HG03066 (cell line): ENCODE results near the gene KDM1B.
"Not testable (repeated sequence)": the region's sequence is repeated elsewhere in the genome, so short reads cannot be mapped to it uniquely, and the experiment has no call there.

Source experiments
- ATAC-seq: cut with Tn5 transposase; IDR thresholded peaks from one replicate; pipeline ENCODE4 v1.9.1; 2021; ENCODE audit warnings: low read depth; ENCODE audit not compliant: unreplicated experiment

Gene KDM1B

DNA sequence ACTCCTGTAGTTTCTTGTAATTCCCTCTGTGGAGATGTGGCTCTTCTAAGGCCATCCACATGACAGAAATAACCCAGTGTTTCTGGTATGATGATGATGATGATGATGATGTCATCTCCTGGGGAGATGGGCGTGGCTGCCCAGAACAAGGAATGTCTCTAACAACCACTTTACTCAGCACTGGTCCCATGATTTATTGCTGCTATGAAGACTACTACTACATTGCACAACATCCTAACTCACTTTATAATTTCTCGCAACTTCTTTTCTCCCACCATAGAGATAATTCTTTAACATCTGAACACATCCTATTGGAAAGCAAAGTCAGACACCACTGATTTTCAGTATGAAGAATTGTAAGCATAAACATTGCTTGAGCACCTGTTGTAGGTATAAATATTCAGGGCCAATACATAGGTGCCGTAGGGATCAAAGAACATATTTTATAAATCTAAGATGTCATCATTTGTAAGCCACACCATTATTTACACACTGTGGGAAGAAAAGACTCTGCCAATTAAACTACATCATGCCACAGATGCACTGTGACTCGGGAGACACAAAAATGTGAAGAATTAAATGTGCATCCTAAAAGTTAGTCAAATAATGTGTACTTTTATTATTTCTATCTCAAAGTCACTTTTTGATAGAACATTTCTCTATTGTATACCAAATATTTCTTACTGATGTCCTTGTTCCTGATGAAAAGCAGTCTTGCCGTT, 6.8 kb upstream of the KDM1B start:
- no peak for ATAC-seq

GRCh38 chr6:18151391-18151790, 3.8 kb upstream of the KDM1B start:
- ATAC-seq = not testable (repeated sequence)

DNA sequence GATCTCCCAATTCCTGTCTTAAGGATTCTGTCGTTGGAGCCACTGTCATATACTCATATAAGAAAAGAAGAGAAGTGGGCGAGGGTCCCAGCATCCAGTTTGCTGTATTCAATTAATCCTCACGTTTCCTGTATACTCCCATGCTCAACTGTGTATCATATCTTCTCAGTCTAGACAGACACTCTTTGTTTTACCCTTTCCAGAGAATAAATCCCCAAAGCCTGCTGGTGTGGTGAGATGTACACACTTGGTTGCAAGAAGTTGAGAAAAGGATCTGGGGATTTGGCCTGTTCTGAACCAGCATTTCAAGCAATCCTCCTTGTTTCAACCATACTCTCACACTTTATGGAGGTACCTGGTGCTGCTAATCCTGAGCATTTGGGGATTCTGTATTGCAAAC, 3.4 kb upstream of the KDM1B start:
- no peak for ATAC-seq

GRCh38 chr6:18153311-18153703, 1.9 kb upstream of the KDM1B start:
- ATAC-seq = no peak

- peak; percentile 58 for ATAC-seq
Measured at GRCh38 chr6:18154507-18155149, 594 bp upstream of the KDM1B start, which contains the start of gene TPMT. TPMT (minus strand) TSS chr6:18155077; CDS start chr6:18149127, 5,950 bp downstream.

DNA sequence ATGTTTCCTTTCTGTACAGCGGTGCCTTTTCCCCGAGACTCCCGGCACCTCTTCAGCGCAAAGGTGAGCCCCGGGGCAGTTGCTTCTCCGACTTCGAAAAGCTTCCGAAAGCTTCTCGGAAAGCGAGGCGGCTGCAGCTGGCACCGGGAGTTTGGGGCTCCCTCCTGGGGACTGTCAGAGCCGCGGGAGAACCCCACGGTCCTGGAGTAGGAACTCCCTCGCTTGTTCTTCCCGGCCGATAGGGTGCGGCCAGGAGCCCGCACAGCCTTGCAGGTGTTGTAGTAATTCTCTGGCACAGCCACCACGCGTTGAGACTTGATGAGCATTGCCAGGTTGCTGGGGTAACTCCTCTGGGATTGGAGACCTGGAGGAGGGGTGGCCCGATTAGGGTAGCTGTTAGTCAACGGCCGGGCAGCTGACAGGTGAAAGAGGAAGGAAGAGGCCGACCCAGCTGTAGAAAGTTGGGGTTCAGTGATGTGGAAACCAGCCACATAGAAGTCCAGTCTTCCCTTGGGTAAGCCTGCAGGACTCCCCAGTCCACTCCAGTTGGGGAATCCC, 721 bp downstream of the KDM1B start:
- peak; percentile 37 for ATAC-seq

GRCh38 chr6:18160911-18161310, 5.7 kb downstream of the KDM1B start:
- no peak for ATAC-seq

DNA sequence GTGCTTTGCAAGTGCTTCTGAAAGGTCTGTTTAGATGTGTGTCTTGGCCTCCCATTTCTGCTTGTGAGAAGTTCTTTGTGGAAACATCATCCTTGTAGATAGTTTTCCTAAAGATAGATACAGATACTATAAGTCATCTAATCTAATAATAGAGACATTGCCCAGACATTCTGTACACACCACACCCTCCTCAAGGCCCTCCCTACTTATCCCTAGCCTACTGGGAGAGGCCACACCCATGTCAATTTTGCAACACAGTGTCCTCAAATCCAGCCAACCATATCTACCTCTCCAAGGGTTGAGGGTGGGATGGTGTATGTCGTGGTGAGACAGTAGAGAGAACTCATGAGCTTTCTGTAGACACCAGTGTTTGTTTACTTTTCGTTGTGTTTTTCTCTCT, 6.2 kb downstream of the KDM1B start:
- no peak for ATAC-seq

DNA sequence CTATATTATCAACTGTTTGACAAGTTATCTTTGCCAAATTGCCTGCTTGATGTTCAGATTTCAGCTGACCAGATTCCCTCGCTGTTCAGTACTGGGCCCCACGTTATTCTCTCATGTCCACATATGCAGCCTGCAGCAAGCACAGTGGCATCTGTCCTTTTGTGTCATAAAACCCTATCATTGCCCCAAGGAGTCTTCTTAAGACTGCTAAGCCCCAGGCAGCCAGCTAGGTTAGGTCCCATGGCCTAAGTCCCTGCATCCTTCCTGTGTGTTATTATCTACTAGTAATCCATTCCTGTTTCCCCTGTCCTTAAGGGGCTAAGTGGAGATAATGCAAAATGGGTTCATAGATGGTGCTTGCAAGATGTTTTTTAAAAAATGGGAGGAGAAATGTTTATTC, 7.2 kb downstream of the KDM1B start:
- no peak for ATAC-seq

GRCh38 chr6:18165751-18166150, 10.5 kb downstream of the KDM1B start:
- no peak for ATAC-seq

DNA sequence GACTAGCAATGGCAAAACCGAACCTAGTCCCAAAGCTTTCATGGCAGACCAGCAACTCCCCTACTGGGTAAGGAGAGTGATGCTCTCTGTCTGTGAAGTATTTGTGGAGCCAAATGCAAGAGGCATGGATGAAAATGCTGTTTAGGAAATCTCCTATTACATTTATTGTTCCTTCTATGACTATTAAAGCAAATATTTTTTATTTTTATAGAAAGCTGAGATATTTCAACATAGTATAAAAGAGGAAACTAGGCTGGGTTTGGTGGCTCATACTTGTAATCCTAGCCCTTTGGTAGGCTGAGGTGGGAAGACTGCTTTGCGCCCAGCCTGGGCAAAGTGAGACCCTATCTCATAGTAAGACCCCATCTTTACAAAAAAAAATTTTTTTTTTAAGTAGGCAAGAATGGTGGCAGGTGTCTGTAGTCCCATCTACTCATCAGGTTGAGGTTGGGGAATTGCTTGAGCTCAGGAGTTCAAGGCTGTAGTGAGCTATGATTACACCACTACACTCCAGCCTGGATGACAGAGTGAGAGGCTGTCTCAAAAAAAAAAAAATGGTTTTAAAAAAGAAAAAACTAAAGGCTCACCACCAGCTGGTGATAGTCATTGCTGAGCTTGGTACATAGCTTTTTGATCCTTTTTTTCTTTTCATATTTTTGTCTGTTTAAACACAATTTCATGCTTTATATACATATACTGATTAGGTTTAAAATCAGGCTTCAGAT, 11.3 kb downstream of the KDM1B start:
- ATAC-seq = no peak

- no peak for ATAC-seq
Measured at GRCh38 chr6:18168264-18168663, 13.0 kb downstream of the KDM1B start.

DNA sequence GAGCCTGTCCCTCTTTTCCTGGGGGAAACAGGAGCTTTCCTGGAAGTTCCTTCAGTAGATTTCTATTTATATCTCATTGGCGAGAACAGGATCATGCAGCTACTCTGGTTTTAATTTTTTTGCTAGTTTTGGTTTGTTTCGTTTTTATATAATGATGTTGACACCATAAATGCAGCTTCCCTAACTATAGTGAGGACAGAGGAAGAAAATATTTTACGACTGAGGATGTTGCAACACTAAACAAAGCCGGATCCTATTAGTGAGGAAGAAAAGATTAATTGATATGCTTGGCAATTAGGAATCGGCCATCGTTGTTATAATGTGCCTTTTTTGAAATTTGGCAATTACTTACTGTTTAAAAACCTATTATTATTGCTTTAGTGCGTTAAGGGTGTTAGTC, 16.6 kb downstream of the KDM1B start:
- no peak for ATAC-seq

GRCh38 chr6:18176198-18176597, 21.0 kb downstream of the KDM1B start:
- not testable (repeated sequence) for ATAC-seq

- ATAC-seq = no peak
Measured at GRCh38 chr6:18177286-18177965, 22.2 kb downstream of the KDM1B start.

DNA sequence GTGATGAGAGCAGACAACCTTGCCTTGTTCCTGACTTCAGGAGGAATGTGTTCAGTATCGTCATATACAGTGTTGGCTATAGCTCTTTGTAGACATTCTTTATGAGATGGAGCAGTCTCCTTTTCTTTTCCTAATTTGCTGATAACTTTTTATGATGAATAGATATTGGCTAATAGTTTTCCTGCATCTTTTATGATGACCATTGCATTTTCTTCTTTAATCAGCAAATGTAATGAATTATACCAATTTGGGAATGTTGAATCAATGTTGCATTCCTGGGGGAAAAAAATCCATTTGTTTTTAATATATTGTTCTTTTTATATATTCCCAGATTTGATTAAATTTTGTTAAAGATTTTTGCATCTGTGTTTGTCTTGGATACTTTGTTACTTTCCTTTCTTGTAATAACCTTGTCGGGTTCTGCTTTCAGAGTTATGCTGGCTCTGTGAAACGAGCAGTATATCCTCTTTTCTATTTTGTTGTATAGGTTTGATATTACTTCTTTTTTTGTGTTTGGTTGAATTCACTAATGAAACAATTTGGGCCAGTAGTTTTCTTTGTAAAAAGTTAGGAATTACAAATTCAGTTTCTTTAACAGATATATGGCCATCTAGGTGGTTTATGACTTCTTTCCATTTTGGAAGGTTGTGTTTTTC, 23.9 kb downstream of the KDM1B start:
- ATAC-seq = no peak

GRCh38 chr6:18179770-18180356, 24.6 kb downstream of the KDM1B start:
- no peak for ATAC-seq

DNA sequence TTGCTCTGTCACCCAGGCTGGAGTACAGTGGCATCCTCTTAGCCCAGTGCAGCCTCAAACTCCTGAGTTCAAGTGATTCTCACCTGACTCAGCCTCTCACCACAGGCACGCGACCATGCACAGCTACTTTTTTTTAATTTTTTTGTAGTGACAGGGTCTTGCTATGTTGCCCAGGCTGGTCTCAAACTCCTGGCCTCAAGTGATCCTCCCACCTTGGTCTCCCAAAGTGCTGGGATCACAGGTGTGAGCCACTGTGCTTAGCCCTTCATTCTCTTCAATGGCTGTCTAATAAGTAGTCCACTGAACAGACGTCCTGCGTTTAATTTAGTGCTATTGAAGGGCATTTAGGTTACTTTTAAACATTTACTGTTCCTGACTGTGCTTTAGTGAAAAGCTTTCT, 27.3 kb downstream of the KDM1B start:
- ATAC-seq = no peak

DNA sequence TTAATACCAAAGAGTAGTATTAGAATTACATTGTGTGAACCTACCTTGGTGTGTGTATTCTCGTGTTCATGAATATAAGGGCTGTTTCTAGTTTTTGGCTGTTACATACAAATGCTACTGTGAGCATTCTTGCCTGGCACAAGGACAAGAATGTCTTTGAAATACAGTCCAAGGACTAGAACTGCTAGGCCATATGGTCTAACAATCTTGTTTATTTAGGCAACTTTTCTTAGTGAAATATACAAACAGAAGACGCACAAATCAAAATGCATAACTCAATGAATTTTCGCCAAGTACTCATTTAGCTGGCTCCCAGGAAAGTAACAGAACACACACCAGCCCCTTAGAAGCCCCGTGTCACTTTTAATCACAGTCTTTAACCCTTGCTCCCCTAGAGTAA, 28.5 kb downstream of the KDM1B start:
- ATAC-seq = no peak

GRCh38 chr6:18185624-18186023, 30.4 kb downstream of the KDM1B start:
- no peak for ATAC-seq
